Left lung (tissue), 10 donors: Measurements from ENCODE around the gene SLC25A43. TPM values are rescaled to one million over a fixed set of nuclear protein-coding genes. Genes with fewer than 3 reads are reported as not detected.

Source experiments
- ATAC-seq: fragments of 200-7000 bp; cut with Tn5 transposase; one replicate; pipeline ENCODE4 v1.9.1; 2020; ENCODE audit warnings: moderate library complexity
- DNase-seq, 4 donors: peaks; one replicate each; pipeline ENCODE4 v3.0.0-alpha.2; 2013 to 2020
- H3K27ac ChIP-seq, 2 donors: fragments of 200-600 bp; sonication (generic) in 1 of 2; one replicate each; pipeline versions ENCODE4 v1.5.0 to v1.8.0; 2020 to 2021
- H3K27me3 ChIP-seq, 2 donors: fragments of 200-600 bp; sonication (generic) in 1 of 2; one replicate each; pipeline versions ENCODE4 v1.5.0 to v1.8.0; 2020 to 2021
- H3K36me3 ChIP-seq, 2 donors: fragments of 200-600 bp; sonication (generic) in 1 of 2; one replicate each; pipeline versions ENCODE4 v1.5.0 to v1.8.0; 2020 to 2021
- H3K4me1 ChIP-seq, 2 donors: fragments of 200-600 bp; one replicate each; pipeline ENCODE4 v1.8.0; 2021
- H3K4me3 ChIP-seq, 2 donors: fragments of 200-600 bp; sonication (generic) in 1 of 2; one replicate each; pipeline versions ENCODE4 v1.5.0 to v1.8.0; 2020 to 2021; ENCODE audit warnings: mild to moderate bottlenecking in 1 of 2
- H3K9me3 ChIP-seq, 2 donors: fragments of 200-600 bp; sonication (generic) in 1 of 2; one replicate each; pipeline versions ENCODE4 v1.5.0 to v1.8.0; 2020 to 2021
- intact Hi-C, 2 donors: fragments of 100-400 bp; cut with DNase I; formaldehyde crosslinking; loops; one replicate each; pipeline versions ENCODE4 v1.11.2 to v1.14.2; 2022
- polyA plus RNA-seq, 6 donors: library from polyadenylated mRNA; unstranded; fragments of 120-200 nt; gene quantifications; one replicate each; pipeline ENCODE4 v1.2.1, GENCODE V29; 2013; ENCODE audit not compliant: insufficient read length in 6 of 6
- total RNA-seq, 2 donors: library from RNA; stranded (reverse); fragmentation: NEBNext Ultra II Directional; extraction: Animal tissue kit (Norgen Biotek cat#: 25700); gene quantifications; one replicate each; pipeline ENCODE4 v1.2.1, GENCODE V29; 2021
- TF ChIP-seq, protein P1 (sequence below), 2 donors: fragments of 200-600 bp; sonication (generic) in 1 of 2; IDR thresholded peaks; one replicate each; pipeline versions ENCODE4 v1.5.0 to v1.8.0; 2021; ENCODE audit warnings: antibody characterized with exemption in 2 of 2
- donor health status: DM: no; HTN: yes; CAD: no.
- donor health status: DM: no; HTN: no; CAD: no.

The SLC25A43 gene
- total and polyA plus RNA-seq, 8 donors = 5.2 to 18.7 (median 8.9) TPM

DNA sequence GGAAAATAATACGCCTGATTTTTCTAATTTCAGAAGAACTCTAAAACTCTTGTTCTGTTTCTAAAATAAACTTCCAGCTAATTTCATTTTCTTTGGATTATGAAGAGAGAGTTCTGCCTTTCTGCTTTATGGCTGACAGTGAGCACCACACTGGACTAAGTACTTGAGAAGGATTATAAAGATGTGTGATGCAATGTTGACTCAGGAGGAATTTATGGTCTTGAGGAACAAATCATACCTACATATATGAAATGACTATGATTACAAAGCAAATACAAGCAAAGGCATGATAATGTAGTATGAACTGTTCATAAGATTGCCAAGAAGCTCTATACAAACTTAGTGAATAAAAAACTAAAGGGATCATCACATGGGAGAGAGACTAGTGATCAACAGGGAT lies 56.1 kb downstream of the SLC25A43 start:
- ATAC-seq (no peak), DNase-seq (no peak)
- H3K27ac ChIP-seq = no peak overlapping the region
- no peaks in the 10 kb centered on the region for H3K4me1 ChIP-seq
- TF ChIP-seq, protein P1, sequence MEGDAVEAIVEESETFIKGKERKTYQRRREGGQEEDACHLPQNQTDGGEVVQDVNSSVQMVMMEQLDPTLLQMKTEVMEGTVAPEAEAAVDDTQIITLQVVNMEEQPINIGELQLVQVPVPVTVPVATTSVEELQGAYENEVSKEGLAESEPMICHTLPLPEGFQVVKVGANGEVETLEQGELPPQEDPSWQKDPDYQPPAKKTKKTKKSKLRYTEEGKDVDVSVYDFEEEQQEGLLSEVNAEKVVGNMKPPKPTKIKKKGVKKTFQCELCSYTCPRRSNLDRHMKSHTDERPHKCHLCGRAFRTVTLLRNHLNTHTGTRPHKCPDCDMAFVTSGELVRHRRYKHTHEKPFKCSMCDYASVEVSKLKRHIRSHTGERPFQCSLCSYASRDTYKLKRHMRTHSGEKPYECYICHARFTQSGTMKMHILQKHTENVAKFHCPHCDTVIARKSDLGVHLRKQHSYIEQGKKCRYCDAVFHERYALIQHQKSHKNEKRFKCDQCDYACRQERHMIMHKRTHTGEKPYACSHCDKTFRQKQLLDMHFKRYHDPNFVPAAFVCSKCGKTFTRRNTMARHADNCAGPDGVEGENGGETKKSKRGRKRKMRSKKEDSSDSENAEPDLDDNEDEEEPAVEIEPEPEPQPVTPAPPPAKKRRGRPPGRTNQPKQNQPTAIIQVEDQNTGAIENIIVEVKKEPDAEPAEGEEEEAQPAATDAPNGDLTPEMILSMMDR (IDR thresholded peaks at IDR 0.05) = no peak
- no peaks in the 10 kb centered on the region for H3K27me3 ChIP-seq
- H3K4me3 ChIP-seq = no peak overlapping the region
- no peaks in the 10 kb centered on the region for H3K9me3 ChIP-seq
- H3K36me3 ChIP-seq = peaks cover 0 to 8% of the 10 kb centered on the region in 2 donors
- intact Hi-C loops = no loop called here

DNA sequence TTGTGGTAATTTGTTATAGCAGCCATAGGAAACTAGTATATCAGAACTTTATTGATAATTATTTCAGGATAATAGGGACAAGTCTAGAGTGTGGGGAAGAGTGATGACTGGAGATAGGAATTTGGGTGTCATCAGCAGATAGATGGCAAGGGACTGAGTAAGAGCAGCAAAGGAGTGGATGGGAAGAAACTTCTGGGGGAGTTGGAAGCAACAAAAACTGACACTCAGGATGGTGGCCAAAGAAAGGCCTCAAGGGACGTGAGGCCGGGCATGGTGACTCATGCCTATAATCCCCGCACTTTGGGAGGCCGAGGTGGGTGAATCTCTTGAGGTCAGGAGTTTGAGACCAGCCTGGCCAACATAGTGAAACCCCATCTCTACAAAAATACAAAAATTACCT lies 60.0 kb downstream of the SLC25A43 start:
- no peaks in the 10 kb centered on the region for H3K9me3 ChIP-seq
- no peak for DNase-seq
- intact Hi-C loops = no loop called here
- H3K4me1 ChIP-seq = no peaks in the 10 kb centered on the region
- ATAC-seq = no peak
- H3K4me3 ChIP-seq = no peak overlapping the region
- H3K27me3 ChIP-seq = no peaks in the 10 kb centered on the region
- H3K36me3 ChIP-seq = no peaks in the 10 kb centered on the region
- H3K27ac ChIP-seq = no peak overlapping the region
- TF ChIP-seq, protein P1 (IDR thresholded peaks at IDR 0.05) = no peak

DNA sequence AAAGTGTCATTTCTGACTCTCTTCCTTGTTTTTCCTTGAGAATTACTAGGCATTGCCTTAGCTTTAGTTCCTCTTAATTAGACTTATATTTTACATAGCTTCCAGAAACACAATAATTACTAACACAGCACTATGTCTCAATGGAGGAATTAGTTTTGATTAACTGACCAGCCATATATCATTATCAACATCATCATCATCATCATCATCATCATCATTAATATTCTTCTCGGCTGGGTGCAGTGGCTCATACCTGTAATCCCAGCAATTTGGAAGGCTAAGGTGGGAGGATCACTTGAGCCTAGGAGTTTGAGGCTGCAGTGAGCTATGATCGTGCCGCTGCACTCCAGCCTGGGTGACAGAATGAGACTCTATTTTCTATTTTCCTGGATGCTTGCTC lies 66.4 kb downstream of the SLC25A43 start:
- no peaks in the 10 kb centered on the region for H3K9me3 ChIP-seq
- no peak for ATAC-seq
- peaks cover 0 to 8% of the 10 kb centered on the region in 2 donors for H3K36me3 ChIP-seq
- peaks cover 0 to 12% of the 10 kb centered on the region in 2 donors for H3K4me1 ChIP-seq
- DNase-seq = no peak
- H3K27ac ChIP-seq = no peak overlapping the region
- intact Hi-C loops = no loop called here
- H3K4me3 ChIP-seq = no peak overlapping the region
- TF ChIP-seq, protein P1 (IDR thresholded peaks at IDR 0.05) = no peak
- no peaks in the 10 kb centered on the region for H3K27me3 ChIP-seq

DNA sequence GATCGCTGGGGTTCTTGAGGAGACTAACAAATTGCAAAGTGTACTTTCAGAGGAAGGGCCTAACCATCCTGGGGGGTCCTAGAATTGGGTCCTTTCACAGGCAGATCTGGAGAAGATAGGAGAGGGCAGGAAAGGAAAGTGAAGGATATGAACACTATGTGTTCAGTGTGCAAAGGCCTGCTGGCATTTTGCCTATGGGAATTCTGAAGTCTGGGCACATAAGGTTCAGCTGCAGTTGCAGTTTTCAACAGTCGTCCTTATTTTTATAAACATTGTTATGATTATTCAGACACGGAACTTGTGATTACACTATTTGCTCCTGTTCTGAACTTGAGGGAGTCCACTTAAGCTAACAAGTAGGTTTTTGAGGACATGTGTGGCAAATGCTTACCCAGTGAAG lies 67.8 kb downstream of the SLC25A43 start:
- Histone ChIP-seq H3K4me3 (no peak overlapping the region), H3K36me3 (peaks cover 0 to 19% of the 10 kb centered on the region in 2 donors), H3K27me3 (no peaks in the 10 kb centered on the region), H3K4me1 (peaks cover 0 to 12% of the 10 kb centered on the region in 2 donors), H3K9me3 (no peaks in the 10 kb centered on the region), H3K27ac (no peak overlapping the region)
- TF ChIP-seq, protein P1 (IDR thresholded peaks at IDR 0.05) = no peak
- DNase-seq (no peak), ATAC-seq (no peak)
- intact Hi-C loops = no loop called here

DNA sequence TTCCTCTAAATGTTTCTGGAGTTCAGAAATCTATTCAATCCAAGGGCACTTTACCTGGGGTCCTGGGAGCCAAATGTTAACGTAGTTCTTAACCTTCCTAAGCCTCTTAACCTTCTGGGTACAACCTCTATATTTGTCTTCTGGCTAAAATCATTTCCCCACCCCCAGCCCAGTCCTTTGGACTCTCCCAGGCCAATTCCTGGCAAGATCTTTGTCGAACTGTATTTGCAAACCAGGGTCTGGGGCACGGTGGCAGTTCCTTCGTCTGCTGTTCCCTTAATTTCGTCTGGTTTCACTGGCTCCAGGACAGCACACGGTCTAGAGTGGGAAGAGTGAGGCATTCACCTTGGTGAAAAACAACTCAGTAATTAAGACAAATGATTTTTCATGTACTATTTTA lies 68.3 kb downstream of the SLC25A43 start:
- no peak for ATAC-seq
- DNase-seq = no peak
- Histone ChIP-seq H3K27ac (no peak overlapping the region), H3K4me3 (peak overlapping the region in 1 of 2 donors; percentile 68), H3K27me3 (no peaks in the 10 kb centered on the region), H3K36me3 (peaks cover 0 to 19% of the 10 kb centered on the region in 2 donors), H3K9me3 (no peaks in the 10 kb centered on the region), H3K4me1 (peaks cover 0 to 12% of the 10 kb centered on the region in 2 donors)
- TF ChIP-seq, protein P1 (IDR thresholded peaks at IDR 0.05) = no peak
- intact Hi-C loops = no loop called here
